PC-3 (cell line): Measurements from ENCODE around the gene FAU. TPM values are rescaled to one million over a fixed set of nuclear protein-coding genes. Genes with fewer than 3 reads are reported as not detected.
"Not testable (repeated sequence)": the region's sequence is repeated elsewhere in the genome, so short reads cannot be mapped to it uniquely, and the experiment has no call there.

ENCODE experiments used
- ATAC-seq: fragments of 200-7000 bp; cut with Tn5 transposase; 2 replicates; pipeline ENCODE4 v1.9.1; 2020; ENCODE audit warnings: mild to moderate bottlenecking, moderate library complexity
- BruUV-seq: library from RNA; stranded (reverse); fragments of 400-500 nt; replicated peaks from 2 replicates; lab custom pipeline; 2021; lab: Mats Ljungman, UMichigan
- CTCF ChIA-PET: fragments of 300-600 bp; sonication (Branson Sonifier 250); formaldehyde crosslinking; loops from one replicate; lab custom pipeline; 2022; ENCODE audit warnings: antibody characterized with exemption; lab: Charles Lee
- POLR2A ChIA-PET: fragments of 300-600 bp; sonication (Branson Sonifier 250); formaldehyde crosslinking; loops from one replicate; lab custom pipeline; 2022; ENCODE audit warnings: antibody characterized with exemption; ENCODE audit not compliant: unreplicated experiment; lab: Charles Lee
- DNase-seq: peaks from one replicate; pipeline ENCODE4 v3.0.0-alpha.2; 2015
- H2AFZ ChIP-seq: fragments of 300-600 bp; sonication (generic); 2 replicates; pipeline ENCODE4 v1.6.0; 2016; ENCODE audit warnings: antibody characterized with exemption, low read length
- H3F3A ChIP-seq: fragments of 300-600 bp; sonication (generic); one replicate; pipeline ENCODE4 v1.6.0; 2017; ENCODE audit warnings: antibody characterized with exemption, low read length, control low read depth, mild to moderate bottlenecking; ENCODE audit not compliant: unreplicated experiment
- H3K27ac ChIP-seq: fragments of 300-600 bp; sonication (generic); 2 replicates; pipeline ENCODE4 v1.5.1; 2016; ENCODE audit warnings: mild to moderate bottlenecking, low read length
- H3K27me3 ChIP-seq: fragments of 300-600 bp; sonication (generic); 2 replicates; pipeline ENCODE4 v1.6.1; 2016; ENCODE audit warnings: low read length, mixed read lengths
- H3K36me3 ChIP-seq: fragments of 300-600 bp; sonication (generic); 2 replicates; pipeline ENCODE4 v1.6.1; 2016; ENCODE audit warnings: low read depth, mixed run types, low read length, mixed read lengths
- H3K4me1 ChIP-seq: fragments of 300-600 bp; sonication (generic); 2 replicates; pipeline ENCODE4 v1.5.1; 2016; ENCODE audit warnings: low read length; ENCODE audit not compliant: insufficient read depth
- H3K4me2 ChIP-seq: fragments of 300-600 bp; sonication (generic); 2 replicates; pipeline ENCODE4 v1.6.0; 2016; ENCODE audit warnings: low read length
- H3K4me3 ChIP-seq: fragments of 300-600 bp; sonication (generic); 2 replicates; pipeline ENCODE4 v1.5.1; 2016; ENCODE audit warnings: mild to moderate bottlenecking, low read length, mixed read lengths
- H3K79me2 ChIP-seq: fragments of 300-600 bp; sonication (generic); 2 replicates; pipeline ENCODE4 v1.6.1; 2017; ENCODE audit warnings: low read length, mixed read lengths
- H3K9ac ChIP-seq: fragments of 300-600 bp; sonication (generic); 2 replicates; pipeline ENCODE4 v1.6.0; 2016; ENCODE audit warnings: mild to moderate bottlenecking, low read length
- H3K9me2 ChIP-seq: fragments of 300-600 bp; sonication (generic); replicated peaks from 2 replicates; pipeline ENCODE4 v1.6.1; 2016; ENCODE audit warnings: mixed run types, low read length, mixed read lengths
- H3K9me3 ChIP-seq: fragments of 300-600 bp; sonication (generic); 2 replicates; pipeline ENCODE4 v1.6.1; 2016; ENCODE audit warnings: low read length, mixed read lengths
- H4K20me1 ChIP-seq: fragments of 300-600 bp; sonication (generic); 2 replicates; pipeline ENCODE4 v1.6.1; 2016; ENCODE audit warnings: low read length, mixed read lengths
- CTCF ChIP-seq: fragments of 300-600 bp; sonication (generic); conservative IDR thresholded peaks from 2 replicates; pipeline ENCODE4 v1.5.1; 2017; ENCODE audit warnings: antibody characterized with exemption, low read depth, mild to moderate bottlenecking, low read length
- EZH2 ChIP-seq: fragments of 300-600 bp; sonication (generic); IDR thresholded peaks from one replicate; pipeline ENCODE4 v1.6.1; 2017; ENCODE audit warnings: antibody characterized with exemption, mild to moderate bottlenecking, low read length; ENCODE audit not compliant: unreplicated experiment
- intact Hi-C: fragments of 100-400 bp; cut with micrococcal nuclease; formaldehyde crosslinking; loops from 2 replicates; pipeline ENCODE4 v1.9.0; 2023
- total RNA-seq: library from RNA; depleted of rRNA; stranded (reverse); fragments of >200 nt; gene quantifications from 2 replicates; pipeline ENCODE4 v1.2.3, GENCODE V29; 2014

The FAU gene
- total RNA-seq, 1 experiment from 2014 or later, result 1,157 TPM

- BruUV-seq, result no TSS peak
- no peak for ATAC-seq
- intact Hi-C loops, result no loop called here
- H3K9me2 ChIP-seq, result no peaks in the 10 kb centered on the region
- H3K4me1 ChIP-seq, result peaks cover 32% of the 10 kb centered on the region
- no peaks in the 10 kb centered on the region for H3K27me3 ChIP-seq
- ChIA-PET CTCF (interaction anchor here (0.7 kb wide), 1 partner anchor 135 kb away, joined by 5 read pairs; no protein-coding TSS in a partner anchor), POLR2A (no interaction called here)
- H4K20me1 ChIP-seq, result 0 out of 2 replicates have a peak, but pooled peaks cover 3% of the 10 kb centered on the region
- H3K4me2 ChIP-seq, result peak overlapping the region; percentile 89
- peak overlapping the region; percentile 42; the same call in 1 of the 2 replicates for H3K27ac ChIP-seq
- DNase-seq, result no peak
- no peak overlapping the region for H2AFZ ChIP-seq
- H3K9ac ChIP-seq, result peak overlapping the region; percentile 96
- H3F3A ChIP-seq, result peaks cover 20% of the 10 kb centered on the region
- peaks cover 27% of the 10 kb centered on the region for H3K36me3 ChIP-seq
- H3K4me3 ChIP-seq, result peak overlapping the region; percentile 92
- no peaks in the 10 kb centered on the region for H3K9me3 ChIP-seq
- peaks cover 72% of the 10 kb centered on the region for H3K79me2 ChIP-seq
- TF ChIP-seq CTCF, result no peak
- TF ChIP-seq EZH2, result no peak
These were observed 1.1 kb downstream of the FAU start for GRCh38 chr11:65120831-65121230.

GRCh38 chr11:65119670-65119995 lies 2.3 kb downstream of the FAU start:
- no peak for ATAC-seq
- ChIA-PET CTCF (interaction anchor here (0.7 kb wide), 1 partner anchor 10 kb away, joined by 3 read pairs; no protein-coding TSS in a partner anchor), POLR2A (no interaction called here)
- Histone ChIP-seq H3K9me2 (no peaks in the 10 kb centered on the region), H3K27me3 (no peaks in the 10 kb centered on the region), H3K27ac (no peak overlapping the region), H3K9me3 (no peaks in the 10 kb centered on the region), H3K4me3 (no peak overlapping the region), H4K20me1 (0 out of 2 replicates have a peak, but pooled peaks cover 3% of the 10 kb centered on the region), H3K79me2 (peaks cover 73% of the 10 kb centered on the region), H3K36me3 (peaks cover 20% of the 10 kb centered on the region), H2AFZ (no peak overlapping the region), H3K9ac (no peak overlapping the region), H3K4me2 (peak overlapping the region; percentile 89; the same call in 1 of the 2 replicates), H3F3A (peaks cover 20% of the 10 kb centered on the region), H3K4me1 (peaks cover 30% of the 10 kb centered on the region)
- no TSS peak for BruUV-seq
- no peak for TF ChIP-seq EZH2
- intact Hi-C loops, result no loop called here
- DNase-seq, result no peak

- H3K27me3 ChIP-seq, H3K9me2 ChIP-seq, H2AFZ ChIP-seq, H3K4me2 ChIP-seq, H3K4me3 ChIP-seq, H3K9me3 ChIP-seq, BruUV-seq, intact Hi-C loops, ATAC-seq, POLR2A ChIA-PET, DNase-seq, H3K9ac ChIP-seq, H4K20me1 ChIP-seq, H3K27ac ChIP-seq: not testable (repeated sequence)
- CTCF ChIA-PET, result interaction anchor here (0.7 kb wide), 1 partner anchor 10 kb away, joined by 3 read pairs; no protein-coding TSS in a partner anchor
- Histone ChIP-seq H3K79me2 (peaks cover 67% of the 10 kb centered on the region), H3K4me1 (peaks cover 27% of the 10 kb centered on the region), H3F3A (peaks cover 20% of the 10 kb centered on the region), H3K36me3 (peaks cover 20% of the 10 kb centered on the region)
These were observed 2.9 kb downstream of the FAU start for GRCh38 chr11:65118891-65119669.
